Measurements from ENCODE around the gene UGT2B7.
"Not testable (repeated sequence)": the region's sequence is repeated elsewhere in the genome, so short reads cannot be mapped to it uniquely, and the experiment has no call there.

UGT2B7 gene

DNA sequence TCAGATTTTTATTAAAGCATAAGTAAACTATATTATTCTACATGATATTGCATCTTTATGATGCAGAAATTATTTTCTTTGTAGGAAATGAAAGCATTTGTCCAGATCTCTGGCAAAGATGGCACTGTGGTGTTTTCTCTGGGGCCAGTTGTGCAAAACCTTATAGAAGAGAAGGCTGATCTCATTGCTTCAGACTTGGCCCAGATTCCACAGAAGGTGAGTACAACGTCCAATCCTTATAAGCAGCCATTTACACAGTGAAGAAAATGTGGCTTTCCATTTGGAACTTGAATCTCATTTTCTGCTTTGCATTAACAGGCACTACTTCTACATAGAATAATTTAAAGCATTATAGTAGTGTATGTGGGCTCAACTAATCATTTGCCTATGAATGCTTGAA is 6.9 kb upstream of the UGT2B7 start:
- no peak for DNase-seq

DNA sequence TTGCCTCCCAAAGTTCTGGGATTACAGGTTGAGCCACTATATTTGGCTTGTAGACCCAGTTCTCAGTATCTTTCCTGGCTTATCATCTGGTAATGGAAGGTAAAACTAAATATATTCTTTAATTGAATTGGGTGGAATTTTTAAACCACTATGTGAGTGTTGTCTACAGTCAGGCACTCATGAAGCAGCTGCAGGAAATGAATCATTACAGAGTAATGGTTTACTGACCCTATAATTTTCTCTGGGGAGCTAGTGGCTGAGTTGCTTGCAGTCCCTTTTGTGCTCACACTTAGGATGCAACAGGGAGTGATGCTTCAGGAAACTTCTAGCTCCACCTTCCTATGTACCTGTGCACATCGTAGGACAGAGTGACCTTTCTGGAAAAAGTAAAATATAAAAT is 4.1 kb upstream of the UGT2B7 start:
- no peak for DNase-seq

DNA sequence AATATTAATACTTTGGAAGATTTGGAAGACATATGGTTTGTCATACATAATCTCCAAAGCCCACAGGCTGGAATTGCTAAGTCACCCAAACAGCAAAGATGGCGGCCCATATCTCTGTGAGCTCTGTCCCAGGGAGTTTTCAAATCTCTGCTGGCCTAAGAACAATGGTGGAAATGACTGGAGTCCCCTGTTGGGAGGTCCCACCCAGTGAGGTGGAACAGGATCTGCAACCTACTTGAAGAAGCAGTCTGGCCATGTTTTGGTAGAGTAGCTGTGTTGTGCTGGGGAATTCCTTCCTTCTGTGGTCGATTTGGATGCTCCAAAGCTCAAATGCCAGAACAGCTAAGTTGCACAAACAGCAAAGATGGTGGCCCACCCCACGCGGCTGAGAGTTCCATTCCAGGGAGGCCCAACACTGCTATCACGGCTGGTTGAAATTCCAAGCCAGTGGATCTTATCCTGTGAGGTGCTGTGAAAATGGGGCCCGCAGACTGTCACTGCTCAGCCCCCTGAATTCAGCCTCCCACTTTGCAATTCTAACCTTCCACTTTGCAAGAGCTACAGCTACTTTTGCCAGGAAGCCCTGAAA is 3.2 kb upstream of the UGT2B7 start:
- no peak for DNase-seq

DNA sequence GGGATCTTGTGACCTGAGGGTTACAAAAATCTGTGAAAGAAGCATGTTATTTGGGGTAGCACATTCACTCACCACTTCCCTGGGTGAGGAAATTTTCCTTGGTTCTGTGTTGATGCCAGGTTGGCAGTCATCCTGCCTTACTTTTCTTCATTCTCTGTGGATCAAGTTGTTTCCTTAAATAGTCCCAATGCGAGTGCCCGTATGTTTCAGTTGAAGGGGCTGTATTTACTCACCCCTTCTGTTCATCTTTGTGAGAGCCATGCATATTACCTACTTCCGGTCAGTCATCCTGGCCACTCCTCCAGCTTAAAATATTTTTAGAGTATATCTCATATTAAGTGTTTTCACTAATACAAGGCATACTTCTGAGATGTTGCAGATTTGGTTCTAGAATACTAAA is 2.6 kb upstream of the UGT2B7 start:
- DNase-seq, result no peak

DNA sequence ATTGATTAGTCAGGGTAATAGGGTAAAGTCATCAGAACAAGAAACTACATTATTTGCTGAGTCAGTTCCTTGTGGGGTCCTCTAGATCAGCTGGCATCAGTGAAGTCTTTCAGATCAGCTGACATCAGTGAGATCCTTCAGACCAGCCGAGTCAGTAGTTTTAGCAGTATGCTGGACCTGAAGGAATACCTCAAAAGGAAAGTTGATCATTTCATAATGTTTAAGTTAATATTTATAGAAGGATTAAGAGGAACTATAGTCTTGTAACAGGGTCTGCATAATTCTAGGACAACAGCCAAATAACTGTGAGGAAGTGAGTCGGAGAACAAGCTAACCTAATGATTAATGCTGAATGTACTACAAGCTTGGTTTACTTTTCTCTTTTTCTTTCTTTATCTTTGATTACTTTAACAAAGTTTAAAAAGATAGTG is 958 bp upstream of the UGT2B7 start:
- DNase-seq, result no peak

DNA sequence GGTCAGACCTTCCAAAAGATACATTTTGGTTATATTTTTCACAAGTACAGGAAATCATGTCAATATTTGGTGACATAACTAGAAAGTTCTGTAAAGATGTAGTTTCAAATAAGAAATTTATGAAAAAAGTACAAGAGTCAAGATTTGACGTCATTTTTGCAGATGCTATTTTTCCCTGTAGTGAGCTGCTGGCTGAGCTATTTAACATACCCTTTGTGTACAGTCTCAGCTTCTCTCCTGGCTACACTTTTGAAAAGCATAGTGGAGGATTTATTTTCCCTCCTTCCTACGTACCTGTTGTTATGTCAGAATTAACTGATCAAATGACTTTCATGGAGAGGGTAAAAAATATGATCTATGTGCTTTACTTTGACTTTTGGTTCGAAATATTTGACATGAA is 536 bp downstream of the UGT2B7 start:
- DNase-seq, result no peak

DNA sequence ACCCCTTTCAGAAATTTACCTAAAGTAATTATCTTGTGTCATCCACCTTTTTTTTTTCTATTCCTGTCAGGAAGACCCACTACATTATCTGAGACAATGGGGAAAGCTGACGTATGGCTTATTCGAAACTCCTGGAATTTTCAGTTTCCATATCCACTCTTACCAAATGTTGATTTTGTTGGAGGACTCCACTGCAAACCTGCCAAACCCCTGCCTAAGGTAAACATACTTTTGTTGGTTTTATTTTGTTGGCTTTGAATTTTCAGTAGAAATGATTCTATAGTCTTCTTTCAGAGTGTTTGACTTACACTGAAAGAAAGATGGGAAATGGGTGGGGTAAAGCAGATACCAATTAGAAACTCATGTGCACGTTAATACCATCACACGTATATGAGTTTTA is 2.2 kb downstream of the UGT2B7 start:
- DNase-seq, result no peak

DNA sequence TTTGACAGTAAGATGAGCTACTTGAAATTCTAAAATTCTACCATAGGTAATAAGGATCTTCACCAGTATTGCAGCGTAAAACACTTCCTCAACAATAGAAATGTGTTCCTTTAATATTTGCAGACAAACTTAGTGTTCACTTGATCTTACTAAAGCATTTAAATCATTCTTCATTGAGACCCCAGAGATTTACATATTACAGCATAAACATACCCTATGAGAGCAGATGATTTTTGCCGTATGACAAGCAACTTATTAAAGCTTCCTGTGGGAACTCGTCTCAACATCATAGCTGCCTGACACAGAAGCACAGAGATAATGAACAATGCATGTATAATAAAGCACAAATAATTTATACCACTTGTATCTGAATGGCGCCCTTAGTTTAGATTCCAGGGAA is 3.6 kb downstream of the UGT2B7 start:
- no peak for DNase-seq

DNA sequence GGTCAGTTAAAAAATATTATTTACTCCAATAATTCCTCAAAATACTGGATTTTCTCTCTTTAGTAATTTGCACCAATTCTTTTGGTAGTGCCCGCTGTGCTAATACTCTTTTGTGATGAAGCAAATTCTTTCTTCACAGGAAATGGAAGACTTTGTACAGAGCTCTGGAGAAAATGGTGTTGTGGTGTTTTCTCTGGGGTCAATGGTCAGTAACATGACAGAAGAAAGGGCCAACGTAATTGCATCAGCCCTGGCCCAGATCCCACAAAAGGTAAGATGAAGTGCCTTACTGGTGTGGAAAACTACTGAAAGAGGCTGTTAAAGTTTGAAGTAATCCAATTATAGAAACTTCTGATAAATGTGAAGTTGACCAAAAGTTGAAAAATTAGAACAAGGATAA is 6.4 kb downstream of the UGT2B7 start:
- not testable (repeated sequence) for DNase-seq

DNA sequence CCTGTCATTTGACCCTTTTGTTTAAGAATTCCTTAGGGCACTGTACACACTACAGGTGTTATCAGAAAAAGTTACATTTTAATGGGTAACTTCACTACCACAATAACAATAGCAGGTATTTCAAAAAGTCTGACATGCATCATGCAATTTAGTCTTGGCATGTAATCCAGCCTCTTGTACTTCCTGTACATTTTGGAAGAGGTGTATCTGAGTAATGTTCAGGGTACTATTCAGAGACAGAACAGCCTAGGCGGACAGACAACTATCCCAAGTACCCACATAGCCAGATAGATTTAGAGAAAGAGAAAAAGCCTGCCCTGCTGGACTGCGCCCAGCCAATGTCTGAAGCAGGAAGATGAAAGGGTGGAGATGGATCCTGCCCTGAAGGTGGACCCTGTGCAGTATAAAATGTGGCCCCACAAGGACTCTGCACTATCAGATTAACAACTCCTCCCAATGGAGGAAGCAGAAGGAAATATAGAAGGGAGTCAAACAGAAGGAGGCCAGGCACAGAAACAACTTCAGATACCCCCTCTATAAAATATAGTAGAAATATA is 8.5 kb downstream of the UGT2B7 start:
- no peak for DNase-seq

DNA sequence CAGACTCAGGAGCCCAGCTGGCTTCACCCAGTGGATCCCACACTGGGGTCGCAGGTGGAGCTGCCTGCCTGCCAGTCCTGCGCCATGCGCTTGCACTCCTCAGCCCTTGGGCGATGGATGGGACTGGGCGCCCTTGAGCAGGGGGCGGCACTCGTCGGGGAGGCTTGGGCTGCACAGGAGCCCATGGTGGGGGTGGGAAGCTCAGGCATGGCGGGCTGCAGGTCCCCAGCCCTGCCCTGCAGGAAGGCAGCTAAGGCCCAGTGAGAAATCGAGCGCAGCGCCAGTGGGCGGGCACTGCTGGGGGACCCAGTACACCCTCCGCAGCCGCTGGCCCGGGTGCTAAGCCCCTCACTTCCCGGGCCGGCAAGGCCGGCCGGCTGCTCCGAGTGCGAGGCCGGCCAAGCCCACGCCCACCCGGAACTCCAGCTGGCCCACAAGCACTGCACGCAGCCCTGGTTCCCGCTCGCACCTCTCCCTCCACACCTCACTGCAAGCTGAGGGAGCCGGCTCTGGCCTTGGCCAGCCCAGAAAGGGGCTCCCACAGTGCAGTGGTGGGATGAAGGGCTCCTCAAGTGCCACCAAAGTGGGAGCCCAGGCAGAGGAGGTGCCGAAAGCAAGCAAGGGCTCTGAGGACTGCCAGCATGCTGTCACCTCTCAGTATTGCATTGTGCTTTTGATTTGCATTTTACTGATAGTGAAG is 19.0 kb downstream of the UGT2B7 start:
- DNase-seq, result not testable (repeated sequence)

DNA sequence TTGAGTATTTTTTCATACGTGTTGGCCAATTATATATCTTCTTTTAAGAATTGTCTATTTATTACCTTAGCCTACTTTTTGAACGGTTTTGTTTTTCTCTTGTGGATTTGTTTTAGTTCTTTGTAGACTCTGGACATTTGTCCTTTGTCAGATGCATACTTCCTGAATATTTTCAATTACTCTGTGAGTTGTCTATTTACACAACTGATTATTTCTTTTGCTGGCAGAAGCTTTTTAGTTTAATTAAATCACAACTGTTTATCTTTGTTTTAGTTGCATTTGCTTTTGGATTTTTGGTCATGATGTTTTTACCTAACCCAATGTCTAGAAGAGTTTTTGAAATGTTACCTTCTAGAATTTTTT is 19.6 kb downstream of the UGT2B7 start:
- DNase-seq, result no peak

DNA sequence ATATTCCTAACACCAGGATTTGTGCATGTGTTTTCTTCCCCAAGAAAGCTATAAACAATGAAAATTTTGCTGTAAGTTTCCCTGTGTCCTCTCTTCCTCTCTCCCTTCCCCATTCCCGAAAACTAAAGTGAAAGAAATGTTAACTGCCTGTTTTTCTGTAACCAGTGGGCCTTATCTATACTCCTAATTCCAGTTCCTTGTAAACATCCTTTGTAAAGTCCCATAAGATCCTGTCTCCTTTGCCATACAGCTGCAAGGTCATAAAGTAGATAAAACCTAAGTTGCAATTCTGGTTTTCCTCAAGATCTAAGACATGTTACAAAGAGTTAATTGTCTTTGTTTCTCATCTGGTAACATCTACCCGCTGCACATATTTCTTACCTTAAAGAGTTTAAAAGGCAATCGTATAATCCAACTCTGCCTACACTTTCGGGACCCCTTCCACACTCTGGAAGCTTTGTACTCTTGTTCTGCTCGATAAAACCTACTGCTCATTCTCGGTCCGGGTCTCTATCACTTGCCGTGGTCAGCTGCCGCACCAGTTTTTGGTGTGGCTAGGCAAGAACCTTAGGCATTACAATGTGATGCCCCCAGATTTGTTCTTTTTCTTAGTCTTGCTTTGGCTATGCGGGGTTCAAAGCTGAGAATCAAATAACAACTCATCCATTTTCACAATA is 20.5 kb downstream of the UGT2B7 start:
- no peak for DNase-seq

DNA sequence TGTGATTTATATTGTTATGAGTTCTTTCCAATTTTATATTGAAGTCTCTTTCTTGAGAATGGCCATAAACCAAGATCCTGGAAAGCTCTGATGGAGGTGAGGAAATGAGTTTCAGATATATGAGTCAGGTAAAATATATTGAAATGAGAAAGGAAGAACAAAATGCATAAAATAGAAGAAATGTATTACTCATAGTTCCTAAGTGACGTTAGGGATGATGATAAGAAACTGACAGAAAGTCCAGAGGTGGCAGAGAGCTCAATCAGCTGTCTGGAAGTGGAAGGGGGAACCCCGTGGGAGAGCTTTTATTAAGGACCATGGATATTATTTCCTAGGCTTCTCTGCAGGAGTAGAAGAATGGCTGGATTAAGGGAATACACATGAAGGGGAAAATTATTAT is 24.6 kb downstream of the UGT2B7 start:
- DNase-seq, result no peak

DNA sequence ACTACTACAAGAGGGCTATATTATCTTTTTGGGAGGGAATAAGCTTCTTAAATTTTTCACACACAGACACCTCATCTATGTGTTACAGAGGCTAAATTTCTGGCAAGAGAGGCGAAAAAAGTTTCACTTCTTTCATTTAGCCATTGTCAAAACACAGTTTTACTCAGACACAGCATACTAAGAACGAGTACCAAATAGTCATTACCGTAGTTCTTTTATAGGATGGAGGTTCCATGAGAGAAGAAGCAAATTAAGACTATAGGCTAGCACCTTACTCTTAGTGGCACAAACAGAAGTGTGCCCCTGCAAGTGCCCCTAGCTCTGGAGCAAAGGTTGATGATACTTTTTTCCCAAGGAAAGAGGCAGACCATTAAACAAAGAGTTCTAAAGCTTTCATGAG is 26.2 kb downstream of the UGT2B7 start:
- DNase-seq, result no peak

DNA sequence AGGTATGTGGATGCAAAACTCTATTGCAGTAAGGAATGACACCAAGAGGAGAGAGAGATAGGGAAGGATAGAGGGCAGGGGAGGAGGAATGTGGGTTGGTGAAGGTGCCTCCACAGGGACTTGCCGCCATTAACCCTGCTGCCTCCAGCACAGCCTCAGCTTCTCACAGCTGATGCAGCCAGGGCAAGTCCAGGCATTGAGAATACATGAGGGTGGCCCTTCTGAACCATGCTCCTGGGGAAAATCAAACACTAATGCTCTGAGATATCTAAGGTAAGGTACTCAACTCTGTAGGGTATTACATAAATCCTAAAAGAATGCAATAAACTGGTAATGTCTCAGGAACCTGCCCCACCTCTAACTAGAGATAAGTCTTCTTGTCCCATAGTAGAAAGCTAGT is 28.7 kb downstream of the UGT2B7 start:
- no peak for DNase-seq

DNA sequence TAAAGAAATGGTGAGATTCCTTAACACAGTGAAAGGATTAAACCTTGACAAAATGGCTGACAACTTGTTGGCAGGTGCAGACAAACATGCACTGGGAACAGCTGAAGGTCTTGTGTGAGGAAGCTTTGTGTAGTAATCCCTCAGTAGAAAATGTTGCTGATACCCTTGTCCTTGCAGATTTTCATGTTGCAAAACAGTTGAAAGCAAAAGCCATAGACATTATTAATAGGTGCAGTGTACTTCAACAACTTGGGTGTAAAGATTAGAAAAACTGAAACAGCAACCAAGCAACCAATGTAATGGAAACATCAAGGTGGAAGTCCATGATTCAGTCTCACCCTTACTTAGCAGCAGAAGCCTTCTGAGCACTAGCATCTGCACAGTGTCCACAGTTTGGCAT is 29.8 kb downstream of the UGT2B7 start:
- no peak for DNase-seq

DNA sequence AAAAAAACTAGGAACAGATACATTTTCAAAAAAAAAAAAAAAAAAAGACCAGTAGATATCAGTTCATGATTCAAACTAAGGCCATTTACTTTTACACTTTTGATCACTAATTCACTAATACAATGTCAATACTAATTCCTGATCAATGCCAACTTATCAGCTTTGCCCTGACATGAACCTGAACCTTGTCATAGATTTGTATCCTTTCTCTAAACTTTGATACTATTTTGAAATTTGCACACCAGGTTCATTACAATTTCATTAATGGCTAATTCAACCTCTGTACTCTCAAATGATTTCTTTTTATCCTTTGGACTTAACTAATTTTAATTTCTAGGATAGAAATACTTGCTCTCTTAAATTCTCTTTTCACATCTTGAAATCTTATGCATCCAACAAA is 37.7 kb downstream of the UGT2B7 start:
- DNase-seq, result no peak

DNA sequence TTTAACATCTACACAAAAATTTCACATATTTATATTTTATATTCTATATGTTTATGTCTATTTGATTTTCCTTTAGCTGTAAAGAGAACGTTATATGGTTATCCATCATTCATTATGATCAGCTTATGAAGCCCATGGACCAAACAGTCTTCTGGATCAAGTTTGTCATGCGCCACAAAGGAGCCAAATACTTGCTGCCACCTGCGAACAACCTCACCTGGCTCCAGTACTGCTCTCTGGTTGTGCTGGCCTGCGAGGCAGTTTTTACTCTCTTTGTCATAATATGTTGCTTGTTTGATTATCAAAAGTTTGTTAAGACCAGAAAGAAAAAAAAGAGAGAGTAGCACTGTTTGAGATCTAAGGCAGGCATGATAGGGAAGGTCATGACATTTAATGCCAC is 38.2 kb downstream of the UGT2B7 start:
- DNase-seq, result no peak

DNA sequence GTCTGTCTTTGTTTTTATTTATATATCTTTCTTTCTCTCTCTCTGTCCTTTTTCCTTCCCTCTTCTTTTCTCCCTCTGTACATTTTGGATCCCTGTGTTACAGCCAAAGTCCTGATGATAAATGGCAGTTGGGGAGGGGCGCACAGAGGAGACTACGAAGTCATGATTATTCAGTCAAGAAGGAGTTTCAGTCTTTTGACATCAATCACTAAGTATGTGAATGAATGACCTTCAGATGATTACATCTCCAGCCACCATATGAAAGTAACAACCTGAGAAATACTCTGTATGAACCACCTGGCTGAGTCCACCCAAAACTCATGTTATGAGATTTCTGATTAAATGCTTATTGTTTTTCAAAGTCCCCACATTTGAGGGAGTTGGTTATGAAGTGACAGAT is 45.0 kb downstream of the UGT2B7 start:
- DNase-seq, result no peak

DNA sequence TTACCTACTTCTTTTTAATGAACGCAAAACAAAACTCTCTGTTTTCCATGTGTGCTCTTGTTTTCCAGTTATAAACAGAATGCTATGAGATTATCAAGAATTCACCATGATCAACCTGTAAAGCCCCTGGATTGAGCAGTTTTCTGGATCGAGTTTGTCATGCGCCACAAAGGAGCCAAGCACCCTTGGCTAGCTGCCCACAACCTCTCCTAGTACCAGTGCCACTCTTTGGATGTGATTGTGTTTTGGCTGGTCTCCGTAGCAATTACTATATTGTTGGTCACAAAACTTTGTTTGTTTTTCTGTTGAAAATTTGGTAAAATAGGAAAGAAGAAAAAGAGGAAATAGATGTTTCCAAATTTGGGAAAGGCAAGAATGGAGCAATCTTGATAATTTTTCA is 51.1 kb downstream of the UGT2B7 start:
- DNase-seq, result no peak

DNA sequence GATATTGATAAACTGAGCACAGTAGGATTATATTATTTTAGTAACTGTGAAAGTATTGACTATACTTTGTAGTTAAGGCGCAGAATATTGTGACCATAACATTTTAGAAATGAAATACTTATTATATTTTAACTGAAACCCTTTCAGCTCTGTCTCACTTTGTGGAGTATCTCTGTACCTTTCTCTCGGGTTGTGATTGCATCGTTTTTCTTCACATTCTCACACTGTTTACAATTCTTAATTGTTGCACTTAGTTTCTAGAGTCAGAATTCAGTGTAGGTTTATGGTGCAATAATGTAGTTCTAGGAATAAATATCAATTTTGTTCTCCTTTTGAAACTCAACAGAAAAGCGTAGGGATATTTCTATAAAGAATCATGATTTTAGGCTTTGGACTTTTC is 57.7 kb downstream of the UGT2B7 start:
- no peak for DNase-seq

DNA sequence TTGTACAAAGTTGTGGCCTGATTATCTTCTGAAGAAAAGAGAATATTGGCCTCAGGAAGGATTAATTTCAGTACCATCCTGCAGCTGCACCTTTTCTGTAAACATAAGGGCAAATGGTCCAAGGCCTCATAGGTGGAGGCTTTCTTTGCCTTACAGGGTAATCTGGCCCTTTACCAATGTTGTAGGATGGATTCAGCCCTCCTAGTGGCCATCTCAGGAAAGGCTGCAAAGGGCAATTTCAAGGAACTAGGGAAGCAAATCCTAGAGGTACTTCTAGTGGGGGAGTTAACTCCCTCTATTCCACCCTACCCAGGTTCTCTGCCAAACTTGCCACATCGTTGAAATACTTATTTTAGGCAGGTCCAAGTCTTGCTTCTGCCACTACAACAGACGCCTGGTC is 60.6 kb downstream of the UGT2B7 start:
- DNase-seq, result no peak

All from DMS 273 treated with DMSO at 0.1 percent for 48 hours (cell line).